Dendritic cell treated with granulocyte-macrophage colony-stimulating factor and Interleukin-4, amounts not matched to agents 40 ng/mL and 50 ng/mL, for 4 days (primary cell): ENCODE measurements around the gene ZBTB20.

ENCODE experiments used
- H3K27ac Mint-ChIP-seq: one replicate; pipeline ENCODE4 v1.8.0; 2022; ENCODE audit warnings: mild to moderate bottlenecking, mixed read lengths
- H3K27me3 Mint-ChIP-seq: one replicate; pipeline ENCODE4 v1.8.0; 2022; ENCODE audit warnings: mild to moderate bottlenecking, mixed read lengths
- H3K36me3 Mint-ChIP-seq: one replicate; pipeline ENCODE4 v1.8.0; 2022; ENCODE audit warnings: low read depth, mixed read lengths
- H3K4me1 Mint-ChIP-seq: one replicate; pipeline ENCODE4 v1.8.0; 2022; ENCODE audit warnings: low read depth, mixed read lengths
- H3K4me3 Mint-ChIP-seq: one replicate; pipeline ENCODE4 v1.8.0; 2022; ENCODE audit warnings: mild to moderate bottlenecking, moderate library complexity, mixed read lengths
- H3K9me3 Mint-ChIP-seq: one replicate; pipeline ENCODE4 v1.8.0; 2022; ENCODE audit warnings: mixed read lengths
- intact Hi-C: fragments of 100-400 bp; cut with micrococcal nuclease; formaldehyde crosslinking; loops from one replicate; pipeline ENCODE4 v1.15.0; 2022

ZBTB20 gene

GRCh38 chr3:115090712-115091111 is 56.4 kb downstream of the ZBTB20 start:
- H3K4me1 Mint-ChIP-seq = no peaks in the 10 kb centered on the region
- intact Hi-C loops = loop anchor here (5.0 to 10.0 kb wide), 2 partner anchors 602 to 694 kb away; no protein-coding TSS in a partner anchor

GRCh38 chr3:115089481-115089880 is 57.6 kb downstream of the ZBTB20 start:
- Mint-ChIP-seq H3K27me3 (no peaks in the 10 kb centered on the region), H3K36me3 (no peaks in the 10 kb centered on the region), H3K9me3 (no peaks in the 10 kb centered on the region), H3K4me3 (no peak overlapping the region), H3K27ac (no peak overlapping the region), H3K4me1 (no peaks in the 10 kb centered on the region)
- intact Hi-C loops = no loop called here

More at GRCh38 chr3:115090712-115091111, 56.4 kb downstream of the ZBTB20 start:
- Mint-ChIP-seq H3K9me3 (no peaks in the 10 kb centered on the region), H3K36me3 (no peaks in the 10 kb centered on the region), H3K27me3 (no peaks in the 10 kb centered on the region), H3K27ac (no peak overlapping the region), H3K4me3 (no peak overlapping the region)

GRCh38 chr3:115087512-115087911 is 59.6 kb downstream of the ZBTB20 start:
- Mint-ChIP-seq H3K36me3 (no peaks in the 10 kb centered on the region), H3K4me3 (no peak overlapping the region), H3K4me1 (no peaks in the 10 kb centered on the region), H3K27me3 (no peaks in the 10 kb centered on the region), H3K27ac (no peak overlapping the region), H3K9me3 (no peaks in the 10 kb centered on the region)
- intact Hi-C loops = no loop called here

GRCh38 chr3:115086344-115086743 is 60.7 kb downstream of the ZBTB20 start:
- H3K9me3 Mint-ChIP-seq = no peaks in the 10 kb centered on the region
- intact Hi-C loops = no loop called here
- no peaks in the 10 kb centered on the region for H3K4me1 Mint-ChIP-seq
- no peak overlapping the region for H3K27ac Mint-ChIP-seq
- H3K4me3 Mint-ChIP-seq = no peak overlapping the region
- no peaks in the 10 kb centered on the region for H3K27me3 Mint-ChIP-seq
- H3K36me3 Mint-ChIP-seq = no peaks in the 10 kb centered on the region

- no peaks in the 10 kb centered on the region for H3K36me3 Mint-ChIP-seq
- no peaks in the 10 kb centered on the region for H3K4me1 Mint-ChIP-seq
- H3K27ac Mint-ChIP-seq = no peak overlapping the region
- no peaks in the 10 kb centered on the region for H3K27me3 Mint-ChIP-seq
- intact Hi-C loops = no loop called here
- H3K4me3 Mint-ChIP-seq = no peak overlapping the region
- H3K9me3 Mint-ChIP-seq = no peaks in the 10 kb centered on the region
Measured at GRCh38 chr3:115085197-115085865, 61.8 kb downstream of the ZBTB20 start.

- Mint-ChIP-seq H3K4me1 (no peaks in the 10 kb centered on the region), H3K4me3 (no peak overlapping the region), H3K36me3 (no peaks in the 10 kb centered on the region), H3K9me3 (no peaks in the 10 kb centered on the region), H3K27me3 (no peaks in the 10 kb centered on the region), H3K27ac (no peak overlapping the region)
- intact Hi-C loops = no loop called here
Measured at GRCh38 chr3:115084686-115085085, 62.4 kb downstream of the ZBTB20 start.

- intact Hi-C loops = no loop called here
- Mint-ChIP-seq H3K27ac (no peak overlapping the region), H3K4me3 (no peak overlapping the region), H3K27me3 (no peaks in the 10 kb centered on the region), H3K9me3 (no peaks in the 10 kb centered on the region), H3K4me1 (no peaks in the 10 kb centered on the region), H3K36me3 (no peaks in the 10 kb centered on the region)
Measured at GRCh38 chr3:115082260-115082659, 64.8 kb downstream of the ZBTB20 start.

GRCh38 chr3:115081444-115081843 is 65.6 kb downstream of the ZBTB20 start:
- Mint-ChIP-seq H3K9me3 (no peaks in the 10 kb centered on the region), H3K4me3 (no peak overlapping the region), H3K4me1 (no peaks in the 10 kb centered on the region), H3K27ac (no peak overlapping the region), H3K27me3 (no peaks in the 10 kb centered on the region), H3K36me3 (no peaks in the 10 kb centered on the region)
- intact Hi-C loops = no loop called here

- intact Hi-C loops = no loop called here
- H3K36me3 Mint-ChIP-seq = no peaks in the 10 kb centered on the region
- no peaks in the 10 kb centered on the region for H3K27me3 Mint-ChIP-seq
- no peaks in the 10 kb centered on the region for H3K9me3 Mint-ChIP-seq
- no peaks in the 10 kb centered on the region for H3K4me1 Mint-ChIP-seq
- no peak overlapping the region for H3K4me3 Mint-ChIP-seq
- no peak overlapping the region for H3K27ac Mint-ChIP-seq
Measured at GRCh38 chr3:115077501-115078250, 69.4 kb downstream of the ZBTB20 start.

- H3K27me3 Mint-ChIP-seq = no peaks in the 10 kb centered on the region
- H3K4me3 Mint-ChIP-seq = no peak overlapping the region
- H3K36me3 Mint-ChIP-seq = peaks cover 12% of the 10 kb centered on the region
- intact Hi-C loops = no loop called here
- H3K4me1 Mint-ChIP-seq = no peaks in the 10 kb centered on the region
- H3K27ac Mint-ChIP-seq = no peak overlapping the region
- H3K9me3 Mint-ChIP-seq = no peaks in the 10 kb centered on the region
Measured at GRCh38 chr3:115074502-115074901, 72.6 kb downstream of the ZBTB20 start.

- H3K4me3 Mint-ChIP-seq = no peak overlapping the region
- H3K27ac Mint-ChIP-seq = no peak overlapping the region
- H3K4me1 Mint-ChIP-seq = no peaks in the 10 kb centered on the region
- intact Hi-C loops = no loop called here
- peaks cover 12% of the 10 kb centered on the region for H3K36me3 Mint-ChIP-seq
- H3K27me3 Mint-ChIP-seq = no peaks in the 10 kb centered on the region
- H3K9me3 Mint-ChIP-seq = no peaks in the 10 kb centered on the region
Measured at GRCh38 chr3:115072265-115073021, 74.6 kb downstream of the ZBTB20 start.

GRCh38 chr3:115071601-115072000 is 75.5 kb downstream of the ZBTB20 start:
- Mint-ChIP-seq H3K27me3 (no peaks in the 10 kb centered on the region), H3K36me3 (peaks cover 12% of the 10 kb centered on the region), H3K4me1 (peaks cover under 1% of the 10 kb centered on the region)

GRCh38 chr3:115071166-115071565 is 75.9 kb downstream of the ZBTB20 start:
- H3K36me3 Mint-ChIP-seq = peaks cover 12% of the 10 kb centered on the region
- no peak overlapping the region for H3K4me3 Mint-ChIP-seq
- H3K9me3 Mint-ChIP-seq = no peaks in the 10 kb centered on the region
- peaks cover 5% of the 10 kb centered on the region for H3K4me1 Mint-ChIP-seq
- no peaks in the 10 kb centered on the region for H3K27me3 Mint-ChIP-seq
- intact Hi-C loops = no loop called here
- no peak overlapping the region for H3K27ac Mint-ChIP-seq

More at GRCh38 chr3:115071601-115072000, 75.5 kb downstream of the ZBTB20 start:
- no peak overlapping the region for H3K27ac Mint-ChIP-seq
- intact Hi-C loops = no loop called here
- no peaks in the 10 kb centered on the region for H3K9me3 Mint-ChIP-seq
- no peak overlapping the region for H3K4me3 Mint-ChIP-seq

GRCh38 chr3:115068799-115069198 is 78.3 kb downstream of the ZBTB20 start:
- Mint-ChIP-seq H3K36me3 (peaks cover 18% of the 10 kb centered on the region), H3K27me3 (no peaks in the 10 kb centered on the region), H3K4me1 (peaks cover 13% of the 10 kb centered on the region), H3K4me3 (no peak overlapping the region), H3K27ac (no peak overlapping the region), H3K9me3 (no peaks in the 10 kb centered on the region)
- intact Hi-C loops = no loop called here
